ENCODE measurements around the gene CTDSPL. TPM values are rescaled to one million over a fixed set of nuclear protein-coding genes. Genes with fewer than 3 reads are reported as not detected.
"Not testable (repeated sequence)": the region's sequence is repeated elsewhere in the genome, so short reads cannot be mapped to it uniquely, and the experiment has no call there.

CTDSPL gene
- total RNA-seq, 1 experiment from 2014 or later, result 124 TPM

GRCh38 chr3:38030126-38031021 is 168.7 kb downstream of the CTDSPL start:
- Histone ChIP-seq H3K36me3 (ENCODE audit: low read depth) (no peaks in the 10 kb centered on the region), H3K9me2 (ENCODE audit: insufficient read depth) (no peaks in the 10 kb centered on the region), H3K4me3 (no peak overlapping the region), H3K4me2 (peak overlapping the region; percentile 71), H3K79me2 (ENCODE audit: low read depth) (no peaks in the 10 kb centered on the region), H2AFZ (peak overlapping the region; percentile 86; the same call in 1 of the 2 replicates), H4K20me1 (ENCODE audit: insufficient read depth) (no peaks in the 10 kb centered on the region), H3K27ac (peak overlapping the region; percentile 87), H3K9me3 (ENCODE audit: insufficient read depth, low read depth) (no peaks in the 10 kb centered on the region), H3K27me3 (ENCODE audit: insufficient read depth, low read depth) (no peaks in the 10 kb centered on the region), H3F3A (ENCODE audit: insufficient read depth, low read depth) (peaks cover 31% of the 10 kb centered on the region), H3K4me1 (replicated peaks; ENCODE audit: insufficient read depth) (peaks cover 46% of the 10 kb centered on the region)
- POLR2A ChIA-PET (ENCODE audit: unreplicated experiment), result no interaction called here
- intact Hi-C loops (cut with micrococcal nuclease; ENCODE audit: unreplicated experiment), result no loop called here
- peak; percentile 53 to 56 for DNase-seq
- TF ChIP-seq EZH2 (IDR thresholded peaks at IDR 0.05; ENCODE audit: low read depth) (no peak), CTCF (conservative IDR thresholded peaks at IDR 0.05) (no peak)
- CTCF ChIA-PET, result interaction anchor here (0.6 kb wide), 1 partner anchor 11 kb away, joined by 6 read pairs; no protein-coding TSS in a partner anchor
- BruUV-seq (replicated peaks), result TSS peak; percentile 40

- no peaks in the 10 kb centered on the region for H3K9me3 ChIP-seq (ENCODE audit: insufficient read depth, low read depth)
- no peaks in the 10 kb centered on the region for H3K79me2 ChIP-seq (ENCODE audit: low read depth)
- H3K4me2 ChIP-seq, result peak overlapping the region; percentile 71
- CTCF ChIA-PET, result no interaction called here
- H2AFZ ChIP-seq, result peak overlapping the region; percentile 86
- H4K20me1 ChIP-seq (ENCODE audit: insufficient read depth), result no peaks in the 10 kb centered on the region
- H3K27ac ChIP-seq, result peak overlapping the region; percentile 87
- peaks cover 37% of the 10 kb centered on the region for H3K4me1 ChIP-seq (replicated peaks; ENCODE audit: insufficient read depth)
- H3K9me2 ChIP-seq (ENCODE audit: insufficient read depth), result no peaks in the 10 kb centered on the region
- H3F3A ChIP-seq (ENCODE audit: insufficient read depth, low read depth), result peaks cover 23% of the 10 kb centered on the region; the same call in 1 of the 2 replicates
- TSS peak; percentile 35 for BruUV-seq (replicated peaks)
- H3K4me3 ChIP-seq, result peak overlapping the region; percentile 25; the same call in 1 of the 2 replicates
- H3K27me3 ChIP-seq (ENCODE audit: insufficient read depth, low read depth), result no peaks in the 10 kb centered on the region
- POLR2A ChIA-PET (ENCODE audit: unreplicated experiment), result no interaction called here
- peak; percentile 79 to 81 for DNase-seq
- TF ChIP-seq EZH2 (IDR thresholded peaks at IDR 0.05; ENCODE audit: low read depth) (no peak), CTCF (conservative IDR thresholded peaks at IDR 0.05) (no peak)
- intact Hi-C loops (cut with micrococcal nuclease; ENCODE audit: unreplicated experiment), result no loop called here
- no peaks in the 10 kb centered on the region for H3K36me3 ChIP-seq (ENCODE audit: low read depth)
These were observed 169.6 kb downstream of the CTDSPL start for GRCh38 chr3:38031022-38031994.

- no peaks in the 10 kb centered on the region for H4K20me1 ChIP-seq (ENCODE audit: insufficient read depth)
- H3K4me2 ChIP-seq, result peak overlapping the region; percentile 71; the same call in 1 of the 2 replicates
- no peak for DNase-seq
- no peaks in the 10 kb centered on the region for H3K9me2 ChIP-seq (ENCODE audit: insufficient read depth)
- no peaks in the 10 kb centered on the region for H3K36me3 ChIP-seq (ENCODE audit: low read depth)
- no peak overlapping the region for H2AFZ ChIP-seq
- intact Hi-C loops (cut with micrococcal nuclease; ENCODE audit: unreplicated experiment), result no loop called here
- POLR2A ChIA-PET (ENCODE audit: unreplicated experiment), result interaction anchor here (0.6 kb wide), 1 partner anchor 170 kb away, joined by 3 read pairs; no protein-coding TSS in a partner anchor
- no TSS peak for BruUV-seq (replicated peaks)
- peaks cover 34% of the 10 kb centered on the region for H3K4me1 ChIP-seq (replicated peaks; ENCODE audit: insufficient read depth)
- peaks cover 18% of the 10 kb centered on the region; the same call in 1 of the 2 replicates for H3F3A ChIP-seq (ENCODE audit: insufficient read depth, low read depth)
- H3K79me2 ChIP-seq (ENCODE audit: low read depth), result no peaks in the 10 kb centered on the region
- H3K27ac ChIP-seq, result peak overlapping the region; percentile 87; the same call in 1 of the 2 replicates
- CTCF ChIA-PET, result no interaction called here
- no peaks in the 10 kb centered on the region for H3K9me3 ChIP-seq (ENCODE audit: insufficient read depth, low read depth)
- TF ChIP-seq EZH2 (IDR thresholded peaks at IDR 0.05; ENCODE audit: low read depth), result no peak
- no peak for TF ChIP-seq CTCF (conservative IDR thresholded peaks at IDR 0.05)
- H3K27me3 ChIP-seq (ENCODE audit: insufficient read depth, low read depth), result no peaks in the 10 kb centered on the region
- no peak overlapping the region for H3K4me3 ChIP-seq
These were observed 170.7 kb downstream of the CTDSPL start for GRCh38 chr3:38032328-38032865.

- H3K27me3 ChIP-seq (ENCODE audit: insufficient read depth, low read depth); H3K27ac ChIP-seq; CTCF ChIA-PET; H3K9me3 ChIP-seq (ENCODE audit: insufficient read depth, low read depth); DNase-seq; H3K4me3 ChIP-seq; H3K79me2 ChIP-seq (ENCODE audit: low read depth); H4K20me1 ChIP-seq (ENCODE audit: insufficient read depth); BruUV-seq (replicated peaks); H2AFZ ChIP-seq; H3K36me3 ChIP-seq (ENCODE audit: low read depth); H3K4me2 ChIP-seq; intact Hi-C loops (cut with micrococcal nuclease; ENCODE audit: unreplicated experiment); H3K9me2 ChIP-seq (ENCODE audit: insufficient read depth); POLR2A ChIA-PET (ENCODE audit: unreplicated experiment): not testable (repeated sequence)
- Histone ChIP-seq H3F3A (ENCODE audit: insufficient read depth, low read depth) (peaks cover 18% of the 10 kb centered on the region; the same call in 1 of the 2 replicates), H3K4me1 (replicated peaks; ENCODE audit: insufficient read depth) (peaks cover 26% of the 10 kb centered on the region)
These were observed 171.9 kb downstream of the CTDSPL start for GRCh38 chr3:38033586-38033985.

Measured in PC-9 (cell line).